ENCODE measurements around the gene TTC21A.

TTC21A gene

DNA sequence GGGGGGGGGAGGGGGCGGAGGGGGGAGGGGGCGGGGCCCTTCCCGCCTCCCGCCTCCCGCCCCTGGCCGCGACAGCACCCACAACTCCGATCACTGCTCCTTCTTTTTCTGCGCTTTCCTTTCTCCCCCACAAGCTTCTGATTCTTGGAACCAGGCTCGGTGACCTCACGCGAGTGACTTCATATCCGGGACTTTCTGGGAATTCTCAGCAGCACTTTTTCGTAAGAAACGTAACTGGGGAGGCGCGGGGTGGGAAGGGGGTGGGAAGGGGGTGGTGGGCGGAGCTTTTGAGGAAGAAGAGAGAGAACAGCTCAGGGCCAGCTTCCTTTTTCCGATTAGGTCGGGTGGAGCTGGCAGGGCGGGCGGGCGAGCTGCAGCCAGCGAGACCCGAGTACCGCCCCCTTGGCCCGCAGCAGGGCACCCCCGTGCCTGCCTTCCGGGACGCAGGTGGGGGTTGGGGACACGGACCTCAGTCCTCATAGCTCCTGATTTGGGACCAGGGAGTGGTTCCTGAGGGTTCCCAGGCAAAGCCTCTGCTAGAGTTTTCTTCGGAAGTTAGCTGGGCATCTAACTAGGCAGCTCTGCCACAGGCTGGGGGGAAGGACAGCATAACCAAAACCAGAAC lies 70.3 kb downstream of the TTC21A start:
- peak; percentile 48 for DNase-seq (ENCODE audit: low read depth, low spot score)

DNA sequence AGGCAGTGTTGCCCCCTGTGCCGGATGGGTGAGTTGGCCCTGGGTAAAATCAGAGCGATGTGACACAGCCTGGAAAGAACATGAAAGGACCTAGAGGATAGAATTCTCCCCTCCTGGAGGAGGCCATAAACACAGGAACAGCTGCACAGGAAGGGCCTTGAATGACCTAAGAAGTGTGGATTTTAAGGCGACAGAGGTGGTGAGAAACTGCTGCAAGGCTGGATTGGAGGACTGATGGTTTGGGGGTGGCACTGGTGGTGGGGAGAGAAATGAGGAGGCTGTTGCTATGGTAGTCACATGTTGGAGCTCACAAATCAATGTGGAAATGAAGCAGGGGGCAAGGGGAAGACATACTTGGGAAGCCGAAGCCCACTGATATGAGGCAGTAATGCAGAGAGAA lies 71.1 kb downstream of the TTC21A start:
- no peak for DNase-seq (ENCODE audit: low read depth, low spot score)

DNA sequence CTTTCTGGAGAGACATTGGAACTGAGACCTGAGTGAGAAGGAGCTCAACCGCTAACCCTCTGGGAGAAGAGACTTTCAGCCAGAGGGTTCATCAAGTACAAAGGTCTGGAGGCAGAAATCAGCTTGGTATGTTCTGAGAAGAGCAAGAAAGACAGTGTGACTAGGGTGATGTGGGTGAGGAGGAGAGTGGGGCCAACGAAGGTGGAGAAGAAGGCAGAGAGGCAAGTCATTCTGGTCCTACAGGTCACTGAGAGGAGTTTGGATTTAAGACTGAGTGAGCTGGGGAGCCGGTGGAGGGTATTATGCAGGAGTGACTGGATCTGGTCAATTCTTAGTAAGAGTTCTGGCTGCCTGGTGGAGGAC lies 72.7 kb downstream of the TTC21A start:
- DNase-seq (ENCODE audit: low read depth, low spot score) = no peak

DNA sequence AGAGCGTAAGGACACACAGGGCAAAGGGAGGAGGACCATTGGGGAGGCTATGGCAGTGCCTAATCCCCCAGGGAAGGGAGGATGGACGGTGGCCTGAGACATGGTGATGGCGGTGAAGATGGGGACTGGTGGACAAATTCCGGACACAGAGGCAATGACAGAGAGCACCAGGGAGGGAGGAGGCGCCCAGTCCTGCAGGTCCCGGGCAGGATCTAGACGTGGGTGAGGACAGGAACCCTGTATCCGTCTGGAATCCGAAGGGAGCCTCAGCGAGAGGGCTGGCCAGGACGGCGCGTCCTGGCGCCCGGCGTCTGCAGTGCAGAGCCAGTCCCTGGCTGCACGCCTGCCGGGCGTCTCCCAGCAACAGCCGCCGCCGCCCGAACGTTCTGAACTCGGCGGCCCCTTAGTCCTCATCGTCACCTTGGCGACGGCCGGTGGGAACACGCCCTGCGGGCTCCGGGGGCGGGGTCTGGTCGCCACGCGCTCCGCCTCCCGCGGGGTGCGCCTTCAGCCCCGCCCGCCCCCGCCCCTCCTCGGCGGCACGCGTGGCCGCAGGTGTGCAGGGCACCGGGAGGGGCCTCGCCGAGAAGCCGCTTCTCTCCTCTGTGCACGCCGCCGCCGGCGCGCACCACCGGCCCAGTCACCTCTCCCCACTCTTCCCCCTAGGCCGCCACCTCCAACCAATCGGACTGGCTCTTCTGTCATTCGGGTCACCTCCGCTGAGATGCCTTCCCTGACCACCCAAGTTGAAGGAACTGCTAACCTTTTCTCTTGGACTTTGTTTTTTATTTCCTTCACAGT lies 73.3 kb downstream of the TTC21A start:
- DNase-seq (ENCODE audit: low read depth, low spot score) = peak; percentile 80

DNA sequence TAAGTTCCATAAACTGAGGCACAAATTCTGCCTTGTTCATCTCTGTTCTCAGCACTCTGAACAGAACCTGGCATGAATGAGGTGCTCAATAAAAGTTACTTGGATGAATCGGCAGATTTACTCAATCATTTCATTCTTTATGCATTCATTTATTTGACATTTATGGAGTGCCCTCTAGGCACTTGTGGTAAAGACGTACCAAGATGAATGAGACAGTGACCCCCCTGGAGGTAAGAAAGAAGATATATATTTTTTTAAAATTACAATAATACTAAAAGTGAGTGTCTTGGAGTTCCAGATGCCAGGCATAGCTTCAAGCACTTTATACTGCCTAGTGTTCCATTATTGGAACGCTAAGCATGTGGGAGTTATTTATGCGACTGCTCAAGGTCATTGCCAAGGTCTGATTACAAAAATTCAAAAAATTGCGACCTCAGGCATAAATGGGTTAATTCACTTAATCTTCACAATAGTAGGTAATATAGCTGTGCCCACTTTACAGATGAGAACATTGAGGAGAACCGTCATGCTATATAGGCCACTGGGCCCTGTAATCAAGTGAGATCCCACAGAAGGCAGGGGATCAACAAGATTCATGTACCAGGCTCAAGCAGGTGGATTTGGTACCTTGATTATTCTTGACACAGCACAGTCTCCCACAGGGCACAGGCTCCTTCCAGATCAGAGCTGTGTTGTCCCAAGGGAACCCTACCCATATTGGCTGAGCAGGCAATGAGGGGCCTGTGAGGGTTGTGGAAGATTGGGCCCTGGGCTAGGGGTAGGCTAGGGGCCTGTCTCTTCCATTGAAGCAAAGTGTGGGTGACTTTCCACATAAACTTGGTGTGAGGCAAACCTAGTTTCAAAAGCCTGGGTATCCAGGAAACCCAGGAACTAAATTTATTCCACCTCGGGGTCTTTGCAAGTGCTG lies 74.2 kb downstream of the TTC21A start:
- no peak for DNase-seq (ENCODE audit: low read depth, low spot score)

DNA sequence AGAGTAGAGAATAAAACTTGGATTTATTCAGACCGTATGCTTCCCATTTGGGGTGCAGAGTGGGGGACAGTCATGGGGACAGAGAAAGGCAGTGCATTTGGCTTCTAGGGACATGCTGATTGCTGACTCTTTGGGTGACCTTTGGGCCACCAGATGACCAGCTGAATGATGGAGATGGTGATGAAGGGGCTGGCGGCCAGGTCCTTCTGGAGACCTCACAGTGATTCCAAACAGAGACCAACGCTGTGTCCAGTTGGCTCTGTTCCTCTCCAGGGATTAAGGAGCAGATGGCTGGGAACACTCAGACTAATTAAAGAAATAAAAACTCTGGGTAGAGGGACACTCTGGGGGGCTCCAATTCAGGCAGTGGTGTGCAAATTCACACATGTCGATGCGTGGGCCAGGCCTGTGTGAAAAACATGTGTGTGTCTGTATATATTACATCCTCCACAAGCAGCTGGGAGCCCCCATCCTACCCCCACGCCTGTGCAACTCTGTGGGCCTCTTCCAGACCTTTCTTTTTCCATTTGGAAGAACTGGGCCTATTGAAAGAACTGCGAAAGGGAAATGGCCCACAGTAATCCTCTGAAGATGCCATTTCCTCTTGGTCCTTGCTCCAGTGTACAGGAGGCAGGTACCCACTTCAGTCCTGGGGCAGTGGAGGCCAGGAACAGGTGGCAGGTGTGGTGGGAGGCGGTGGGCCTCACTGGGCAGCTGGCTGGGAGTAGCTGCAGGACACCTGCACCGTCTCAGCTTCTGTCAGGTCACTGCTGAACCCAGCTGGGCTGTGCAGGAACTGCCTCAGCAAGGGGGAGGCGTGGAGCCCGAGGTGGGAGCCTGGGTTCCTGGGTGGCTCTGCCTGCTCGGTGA lies 76.0 kb downstream of the TTC21A start:
- DNase-seq (ENCODE audit: low read depth, low spot score) = no peak

DNA sequence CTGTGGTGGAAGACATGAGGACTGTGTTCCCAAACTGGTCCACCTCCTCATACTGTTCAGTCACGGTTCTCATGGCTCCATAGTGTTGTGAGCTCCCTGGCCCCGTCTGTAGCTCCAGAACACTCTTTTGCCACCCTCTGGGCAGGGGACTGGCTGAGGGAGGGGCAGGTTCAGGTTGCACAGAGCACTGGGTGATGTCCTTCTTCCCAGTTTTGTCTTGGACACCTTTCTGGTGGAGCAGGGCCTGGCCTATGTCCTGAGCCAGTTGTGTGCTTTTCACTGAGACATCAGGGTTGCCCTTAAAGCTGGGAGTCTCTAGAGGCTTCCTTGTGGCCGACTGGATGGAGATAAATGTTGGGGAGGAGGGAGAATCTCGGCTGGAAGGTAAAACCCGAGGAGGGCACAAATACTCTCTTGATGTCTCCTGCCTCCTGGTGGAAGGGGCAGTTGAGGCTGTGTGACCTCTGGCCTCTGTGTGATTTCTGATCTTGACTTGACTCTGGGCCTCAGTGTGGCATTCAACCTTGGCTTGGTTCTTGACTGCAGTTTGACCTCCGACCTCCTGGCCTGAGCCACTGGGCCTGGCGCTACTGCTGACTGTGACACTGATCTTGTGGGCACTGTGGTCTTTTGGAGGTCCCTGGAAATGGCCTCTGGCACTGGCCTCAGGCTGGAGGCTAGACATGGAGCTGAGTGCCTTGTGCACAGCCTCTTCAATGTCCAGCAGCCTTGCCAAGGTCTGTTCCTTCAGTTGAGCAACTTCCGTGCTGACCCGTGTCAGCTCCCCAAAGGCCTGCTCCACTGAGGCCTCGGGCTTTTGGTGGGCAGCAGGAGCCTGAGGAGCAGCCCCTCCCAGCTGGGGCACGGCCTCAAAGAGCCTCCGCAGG lies 76.8 kb downstream of the TTC21A start:
- no peak for DNase-seq (ENCODE audit: low read depth, low spot score)

DNA sequence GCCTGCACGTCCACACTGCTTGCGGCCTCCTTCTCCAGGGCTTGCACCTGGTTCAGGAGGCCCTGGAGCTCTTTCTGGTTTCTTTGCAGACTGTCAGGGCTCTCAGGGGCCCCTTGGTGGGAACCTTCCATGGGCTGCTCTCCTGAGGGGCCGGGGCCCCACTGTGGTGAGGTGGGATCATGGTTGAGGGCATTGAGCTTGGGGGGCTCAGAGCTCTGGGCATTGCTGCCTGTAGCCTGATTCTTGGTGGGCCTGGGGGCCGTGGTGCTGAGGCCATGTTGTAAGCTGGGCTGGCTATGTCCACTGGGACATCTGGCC lies 77.4 kb downstream of the TTC21A start:
- DNase-seq (ENCODE audit: low read depth, low spot score) = no peak

DNA sequence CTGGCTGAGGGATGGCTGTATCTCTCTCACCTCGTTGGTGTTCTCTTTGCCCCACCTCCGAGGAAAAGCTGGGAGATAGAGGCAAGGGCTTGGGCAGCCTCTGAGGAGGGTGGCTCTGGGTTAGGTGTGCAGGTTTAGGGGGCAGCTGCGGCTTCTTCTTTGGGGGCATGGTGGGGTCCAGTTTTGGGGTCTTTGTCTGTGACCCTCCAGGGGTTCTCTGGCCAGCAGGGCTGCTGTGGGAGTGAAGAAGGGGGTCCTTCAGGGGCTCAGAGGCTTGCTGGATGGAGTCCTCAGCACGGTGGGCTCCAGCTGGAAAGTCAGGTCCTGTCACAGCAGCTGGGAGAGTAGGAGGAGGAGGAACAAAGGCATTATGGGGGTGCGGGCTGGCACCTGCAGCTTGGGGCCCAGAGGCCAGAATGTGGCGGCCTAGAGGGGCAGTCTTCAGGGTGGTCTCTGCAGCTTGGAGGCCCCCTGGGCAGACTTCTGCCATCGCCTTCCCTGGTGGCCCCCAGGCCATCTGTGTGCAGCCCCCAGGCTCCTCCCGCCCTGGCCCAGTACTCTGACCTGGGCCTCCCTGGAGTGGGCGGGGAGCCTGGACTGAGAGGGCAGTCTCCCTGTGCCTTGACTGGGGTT lies 78.0 kb downstream of the TTC21A start:
- DNase-seq (ENCODE audit: low read depth, low spot score) = no peak

DNA sequence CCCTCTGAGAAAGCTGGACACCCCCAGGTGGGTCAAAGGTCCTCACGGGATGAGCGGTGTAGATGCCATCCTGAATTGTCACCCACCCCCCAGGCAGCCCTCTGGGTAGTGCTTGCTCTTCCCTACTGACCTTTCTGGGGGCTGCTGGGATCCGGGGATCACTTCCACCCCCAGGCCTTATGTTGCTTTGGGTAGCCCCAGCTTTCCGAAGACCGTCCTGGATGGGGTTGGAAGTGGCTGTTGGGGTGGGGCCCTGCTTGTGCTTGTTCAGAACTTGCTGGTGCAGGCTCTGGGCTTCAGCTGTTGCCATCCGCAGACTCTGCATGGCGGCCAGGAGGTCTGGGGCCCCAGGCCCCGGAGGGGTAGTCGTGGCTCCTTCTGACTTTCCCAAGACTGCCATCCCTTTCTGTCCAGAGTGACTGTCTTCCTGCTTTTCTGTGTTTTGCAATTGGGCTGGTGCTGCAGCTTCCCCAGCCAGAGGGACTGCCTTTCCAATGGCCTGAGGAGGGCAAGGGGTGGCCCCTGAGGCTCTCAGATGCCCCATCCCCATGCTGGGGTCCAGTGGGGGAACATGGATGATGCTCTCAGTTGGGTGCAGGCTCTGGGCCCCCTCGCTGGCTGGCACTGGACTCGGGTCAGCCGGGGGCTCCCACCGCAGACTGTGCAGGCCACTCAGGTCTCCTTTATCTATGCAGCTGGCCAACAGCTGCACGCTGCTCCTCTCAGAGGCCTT lies 78.6 kb downstream of the TTC21A start:
- no peak for DNase-seq (ENCODE audit: low read depth, low spot score)

DNA sequence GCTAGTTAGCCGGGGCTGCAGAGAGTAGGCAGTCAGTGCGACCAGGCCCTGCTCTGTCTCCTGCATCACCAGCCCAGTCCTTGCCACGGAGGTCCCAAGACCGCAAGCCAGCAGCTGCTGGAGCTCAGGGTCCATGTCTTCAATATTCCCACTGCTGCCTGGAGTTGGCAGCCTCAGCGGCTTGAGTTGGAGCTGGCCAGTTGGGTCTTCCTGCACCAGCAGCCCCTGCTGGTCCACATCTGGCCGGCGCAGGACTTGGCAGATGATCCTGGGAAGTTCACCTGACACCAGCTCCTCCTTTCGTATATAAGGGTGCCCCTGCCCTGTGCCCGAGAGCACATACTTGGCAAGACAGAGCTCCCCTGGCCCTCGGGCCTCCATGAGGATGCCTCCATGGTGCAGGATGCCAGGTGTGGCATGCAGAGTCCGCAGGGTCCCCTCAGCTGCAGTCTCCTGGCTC lies 79.2 kb downstream of the TTC21A start:
- no peak for DNase-seq (ENCODE audit: low read depth, low spot score)

DNA sequence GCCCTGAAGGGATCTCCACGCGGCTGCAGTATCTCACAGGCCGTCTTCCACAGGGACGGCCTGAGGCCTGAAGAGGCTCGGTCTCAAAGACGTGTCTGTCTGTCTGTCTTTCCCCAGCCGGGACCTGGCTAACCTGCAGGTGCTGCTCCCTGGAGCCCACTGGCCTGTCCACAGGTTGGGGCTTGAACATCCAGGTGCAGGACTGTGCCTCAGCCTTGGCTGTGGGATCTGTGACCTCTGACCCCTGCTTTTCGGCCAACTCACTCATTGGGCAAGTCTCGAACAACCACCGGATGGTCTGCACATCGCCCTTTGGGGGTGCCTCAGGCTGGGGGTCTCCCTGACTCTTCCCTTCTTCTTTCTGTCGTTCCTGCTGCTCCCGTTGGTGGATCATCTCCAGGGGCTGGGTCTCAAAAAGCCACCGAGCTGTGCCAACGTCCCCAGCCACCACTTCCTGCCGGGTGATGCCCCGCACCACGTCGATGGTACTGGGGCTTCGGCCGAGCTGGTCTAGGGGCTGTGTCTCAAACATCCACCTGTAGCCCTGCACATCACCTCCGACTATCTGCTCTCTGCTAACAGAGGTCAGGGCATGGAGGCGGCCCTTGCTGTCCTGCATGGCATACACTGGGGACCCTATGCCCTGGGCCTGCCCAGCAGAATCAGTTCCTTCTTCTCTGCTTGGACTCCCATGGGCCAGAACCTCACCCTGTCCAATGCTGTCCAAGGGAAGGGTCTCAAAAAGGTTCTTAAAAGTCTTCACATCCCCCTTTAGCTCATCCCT lies 80.1 kb downstream of the TTC21A start:
- no peak for DNase-seq (ENCODE audit: low read depth, low spot score)

Measured in activated CD4-positive, CD25-positive, alpha-beta regulatory T cell treated with anti-CD3 and anti-CD28 coated beads, Interleukin-2, amount 50 U/mL, for 16 hours (primary cell).